ACHN (cell line): Measurements from ENCODE around the gene NSUN6.

Source experiments
- DNase-seq: peaks from one replicate; pipeline ENCODE4 v3.0.0-alpha.2; 2015
- in situ Hi-C: cut with HindIII; loops from 2 replicates; pipeline ENCODE4 v1.10.0; 2017; ENCODE audit warnings: low sequenced_read_pairs, low pct_ligation_motif_present, low pct_unique_long_range_greater_than_20kb

The NSUN6 gene

GRCh38 chr10:18539335-18539734 lies 112.1 kb downstream of the NSUN6 start:
- in situ Hi-C loops = no loop called here
- DNase-seq = no peak

- DNase-seq = no peak
- in situ Hi-C loops = no loop called here
These were observed 117.5 kb downstream of the NSUN6 start for GRCh38 chr10:18533896-18534295.

- no peak for DNase-seq
- in situ Hi-C loops = no loop called here
These were observed 118.4 kb downstream of the NSUN6 start for GRCh38 chr10:18532881-18533535.

GRCh38 chr10:18528292-18528691 lies 123.1 kb downstream of the NSUN6 start:
- in situ Hi-C loops = no loop called here
- no peak for DNase-seq

- in situ Hi-C loops = no loop called here
- DNase-seq = no peak
These were observed 123.7 kb downstream of the NSUN6 start for GRCh38 chr10:18527687-18528086.

- no peak for DNase-seq
- in situ Hi-C loops = no loop called here
These were observed 127.5 kb downstream of the NSUN6 start for GRCh38 chr10:18523858-18524257.

GRCh38 chr10:18523025-18523424 lies 128.4 kb downstream of the NSUN6 start:
- in situ Hi-C loops = no loop called here
- no peak for DNase-seq

- in situ Hi-C loops = no loop called here
- no peak for DNase-seq
These were observed 134.5 kb downstream of the NSUN6 start for GRCh38 chr10:18516851-18517250.

- in situ Hi-C loops = no loop called here
- DNase-seq = no peak
These were observed 136.8 kb downstream of the NSUN6 start for GRCh38 chr10:18514537-18514936.

- in situ Hi-C loops = no loop called here
- DNase-seq = no peak
These were observed 142.8 kb downstream of the NSUN6 start for GRCh38 chr10:18508587-18508986.

- in situ Hi-C loops = no loop called here
- no peak for DNase-seq
These were observed 145.8 kb downstream of the NSUN6 start for GRCh38 chr10:18505456-18506118.

GRCh38 chr10:18504161-18504560 lies 147.2 kb downstream of the NSUN6 start:
- in situ Hi-C loops = no loop called here
- no peak for DNase-seq

- in situ Hi-C loops = no loop called here
- DNase-seq = no peak
These were observed 149.8 kb downstream of the NSUN6 start for GRCh38 chr10:18501629-18502028.

GRCh38 chr10:18501198-18501597 lies 150.2 kb downstream of the NSUN6 start:
- DNase-seq = peak; percentile 74
- in situ Hi-C loops = no loop called here

- in situ Hi-C loops = no loop called here
- DNase-seq = no peak
These were observed 150.8 kb downstream of the NSUN6 start for GRCh38 chr10:18500576-18500975.

GRCh38 chr10:18498998-18499397 lies 152.4 kb downstream of the NSUN6 start:
- DNase-seq = no peak
- in situ Hi-C loops = no loop called here

- in situ Hi-C loops = no loop called here
- DNase-seq = no peak
These were observed 153.5 kb downstream of the NSUN6 start for GRCh38 chr10:18497806-18498369.
